Caco-2 (cell line): ENCODE data around the gene AADACL3. TPM values are rescaled to one million over a fixed set of nuclear protein-coding genes. Genes with fewer than 3 reads are reported as not detected.

Experiments used
- BruUV-seq: library from RNA; stranded (reverse); fragments of 400-500 nt; replicated peaks from 2 replicates; lab custom pipeline; 2021; lab: Mats Ljungman, UMichigan
- CTCF ChIA-PET: fragments of 300-600 bp; sonication (Branson Sonifier 250); formaldehyde crosslinking; loops from one replicate; lab custom pipeline; 2022; ENCODE audit warnings: antibody characterized with exemption; lab: Charles Lee
- POLR2A ChIA-PET: fragments of 300-600 bp; sonication (Branson Sonifier 250); formaldehyde crosslinking; loops from one replicate; lab custom pipeline; 2022; ENCODE audit warnings: antibody characterized with exemption; lab: Charles Lee
- DNase-seq, 2 experiments: peaks; one replicate each; pipeline versions ENCODE4 v3.0.0 to v3.0.0-alpha.2; 2020 to 2022
- H3K27me3 ChIP-seq: replicated peaks from 2 replicates; pipeline ENCODE4 v1.6.0; 2011; ENCODE audit warnings: low read length; ENCODE audit not compliant: control insufficient read depth, insufficient read depth
- H3K36me3 ChIP-seq: 2 replicates; pipeline ENCODE4 v1.5.1; 2011; ENCODE audit warnings: low read length; ENCODE audit not compliant: control insufficient read depth, insufficient read depth
- H3K4me1 ChIP-seq: fragments of 250-450 bp; sonication (Bioruptor Pico); 2 replicates; pipeline ENCODE4 v1.5.1; 2020; ENCODE audit warnings: mild to moderate bottlenecking
- H3K4me3 ChIP-seq: 2 replicates; pipeline ENCODE4 v1.5.1; 2011; ENCODE audit warnings: low read depth, mild to moderate bottlenecking, control low read depth, low read length
- H3K9me3 ChIP-seq: fragments of 250-450 bp; sonication (Bioruptor Pico); 2 replicates; pipeline ENCODE4 v1.5.1; 2020; ENCODE audit warnings: mild to moderate bottlenecking, moderate library complexity
- H3K27ac Mint-ChIP-seq: one replicate; pipeline ENCODE4 v1.8.0; 2022; ENCODE audit warnings: mixed read lengths; ENCODE audit not compliant: unreplicated experiment
- H3K27me3 Mint-ChIP-seq: one replicate; pipeline ENCODE4 v1.8.0; 2022; ENCODE audit warnings: mixed read lengths; ENCODE audit not compliant: insufficient read depth, unreplicated experiment
- H3K36me3 Mint-ChIP-seq: one replicate; pipeline ENCODE4 v1.8.0; 2022; ENCODE audit warnings: mild to moderate bottlenecking, mixed read lengths; ENCODE audit not compliant: insufficient read depth, unreplicated experiment
- H3K4me1 Mint-ChIP-seq: one replicate; pipeline ENCODE4 v1.8.0; 2022; ENCODE audit warnings: low read depth, mixed read lengths; ENCODE audit not compliant: unreplicated experiment
- H3K4me3 Mint-ChIP-seq: one replicate; pipeline ENCODE4 v1.8.0; 2022; ENCODE audit warnings: mild to moderate bottlenecking, moderate library complexity, mixed read lengths; ENCODE audit not compliant: unreplicated experiment
- H3K9me3 Mint-ChIP-seq: one replicate; pipeline ENCODE4 v1.8.0; 2022; ENCODE audit warnings: mixed read lengths; ENCODE audit not compliant: unreplicated experiment
- CTCF ChIP-seq, 2 experiments: fragments of 200-600 bp in 1 of 2; IDR thresholded peaks; 1 replicate in 1 of 2; 2 replicates in 1 of 2; pipeline versions ENCODE4 v1.5.1 to v1.8.0; 2011 to 2022; ENCODE audit warnings: antibody characterized with exemption in 1 of 2, control low read depth in 1 of 2, inconsistent platforms in 1 of 2, low read depth in 1 of 2, low read length in 1 of 2, mild to moderate bottlenecking in 1 of 2, moderate library complexity in 1 of 2; ENCODE audit not compliant: insufficient read depth in 1 of 2, severe bottlenecking in 1 of 2, unreplicated experiment in 1 of 2
- intact Hi-C: fragments of 100-400 bp; cut with micrococcal nuclease; formaldehyde crosslinking; loops from one replicate; pipeline ENCODE4 v1.10.0; 2022; ENCODE audit not compliant: unreplicated experiment
- total RNA-seq: library from RNA; stranded (reverse); gene quantifications from 2 replicates; pipeline ENCODE4 v1.2.3, GENCODE V29; 2022

Gene AADACL3
- total RNA-seq, 1 experiment from 2014 or later: not detected

- Mint-ChIP-seq H3K27ac (no peak overlapping the region), H3K4me3 (no peak overlapping the region), H3K4me1 (no peaks in the 10 kb centered on the region), H3K9me3 (peaks cover 9% of the 10 kb centered on the region), H3K27me3 (peaks cover 2% of the 10 kb centered on the region), H3K36me3 (no peaks in the 10 kb centered on the region)
- H3K4me1 ChIP-seq: no peaks in the 10 kb centered on the region
- DNase-seq: no peak
- no TSS peak for BruUV-seq
- TF ChIP-seq CTCF (IDR thresholded peaks at IDR 0.05; ENCODE audit: insufficient read depth in 1 of 2, low read depth in 1 of 2, low read length in 1 of 2, severe bottlenecking in 1 of 2, unreplicated experiment in 1 of 2): no peak
- H3K9me3 ChIP-seq: no peaks in the 10 kb centered on the region
- no peaks in the 10 kb centered on the region for H3K27me3 ChIP-seq
- no peaks in the 10 kb centered on the region for H3K36me3 ChIP-seq
- ChIA-PET CTCF (no interaction called here), POLR2A (no interaction called here)
- no peak overlapping the region for H3K4me3 ChIP-seq
- intact Hi-C loops: no loop called here
Observed at GRCh38 chr1:12696658-12697057, 19.3 kb upstream of the AADACL3 start.

- intact Hi-C loops: no loop called here
- H3K4me3 ChIP-seq: no peak overlapping the region
- no peaks in the 10 kb centered on the region for H3K4me1 Mint-ChIP-seq
- H3K36me3 ChIP-seq: no peaks in the 10 kb centered on the region
- H3K9me3 ChIP-seq: no peaks in the 10 kb centered on the region
- no peak for TF ChIP-seq CTCF (IDR thresholded peaks at IDR 0.05; ENCODE audit: insufficient read depth in 1 of 2, low read depth in 1 of 2, low read length in 1 of 2, severe bottlenecking in 1 of 2, unreplicated experiment in 1 of 2)
- no peaks in the 10 kb centered on the region for H3K27me3 Mint-ChIP-seq
- ChIA-PET POLR2A (no interaction called here), CTCF (no interaction called here)
- H3K36me3 Mint-ChIP-seq: no peaks in the 10 kb centered on the region
- no TSS peak for BruUV-seq
- H3K27ac Mint-ChIP-seq: no peak overlapping the region
- no peak overlapping the region for H3K4me3 Mint-ChIP-seq
- peaks cover 10% of the 10 kb centered on the region for H3K9me3 Mint-ChIP-seq
- no peaks in the 10 kb centered on the region for H3K27me3 ChIP-seq
- no peak for DNase-seq
- no peaks in the 10 kb centered on the region for H3K4me1 ChIP-seq
Observed at GRCh38 chr1:12697397-12697796, 18.5 kb upstream of the AADACL3 start.

GRCh38 chr1:12703821-12704451 is 12.0 kb upstream of the AADACL3 start:
- ChIA-PET POLR2A (no interaction called here), CTCF (no interaction called here)
- no peak overlapping the region for H3K27ac Mint-ChIP-seq
- H3K9me3 ChIP-seq: 0 out of 2 replicates have a peak, but pooled peaks cover 3% of the 10 kb centered on the region
- H3K4me3 Mint-ChIP-seq: no peak overlapping the region
- no peaks in the 10 kb centered on the region for H3K36me3 Mint-ChIP-seq
- no peak overlapping the region for H3K4me3 ChIP-seq
- intact Hi-C loops: no loop called here
- H3K36me3 ChIP-seq: no peaks in the 10 kb centered on the region
- H3K4me1 Mint-ChIP-seq: peaks cover 7% of the 10 kb centered on the region
- BruUV-seq: no TSS peak
- no peak for TF ChIP-seq CTCF (IDR thresholded peaks at IDR 0.05; ENCODE audit: insufficient read depth in 1 of 2, low read depth in 1 of 2, low read length in 1 of 2, severe bottlenecking in 1 of 2, unreplicated experiment in 1 of 2)
- no peak for DNase-seq
- H3K27me3 ChIP-seq: no peaks in the 10 kb centered on the region
- no peaks in the 10 kb centered on the region for H3K27me3 Mint-ChIP-seq
- peaks cover 15% of the 10 kb centered on the region for H3K4me1 ChIP-seq
- H3K9me3 Mint-ChIP-seq: peaks cover 48% of the 10 kb centered on the region
